ENCODE data around the gene TENM3.

TENM3 gene

DNA sequence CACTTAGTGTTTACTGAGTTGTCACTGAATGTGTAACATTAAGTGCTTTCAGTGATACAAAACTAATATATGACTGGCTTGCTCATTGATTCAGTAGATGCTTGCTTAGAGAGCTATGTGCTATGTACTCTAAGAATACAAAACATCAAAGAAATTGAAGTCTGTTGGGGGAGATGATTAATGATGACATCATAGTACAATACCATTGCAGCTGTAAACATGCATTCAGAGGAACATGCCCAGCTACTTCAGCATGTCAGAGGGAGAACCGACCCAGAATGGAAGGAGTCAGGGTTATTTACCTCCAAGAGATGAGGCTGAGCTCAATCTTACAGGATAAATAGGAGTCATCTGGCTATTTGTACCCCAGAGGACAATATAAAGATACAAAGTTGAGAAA is 290.8 kb downstream of the TENM3 start:
- DNase-seq = no peak

DNA sequence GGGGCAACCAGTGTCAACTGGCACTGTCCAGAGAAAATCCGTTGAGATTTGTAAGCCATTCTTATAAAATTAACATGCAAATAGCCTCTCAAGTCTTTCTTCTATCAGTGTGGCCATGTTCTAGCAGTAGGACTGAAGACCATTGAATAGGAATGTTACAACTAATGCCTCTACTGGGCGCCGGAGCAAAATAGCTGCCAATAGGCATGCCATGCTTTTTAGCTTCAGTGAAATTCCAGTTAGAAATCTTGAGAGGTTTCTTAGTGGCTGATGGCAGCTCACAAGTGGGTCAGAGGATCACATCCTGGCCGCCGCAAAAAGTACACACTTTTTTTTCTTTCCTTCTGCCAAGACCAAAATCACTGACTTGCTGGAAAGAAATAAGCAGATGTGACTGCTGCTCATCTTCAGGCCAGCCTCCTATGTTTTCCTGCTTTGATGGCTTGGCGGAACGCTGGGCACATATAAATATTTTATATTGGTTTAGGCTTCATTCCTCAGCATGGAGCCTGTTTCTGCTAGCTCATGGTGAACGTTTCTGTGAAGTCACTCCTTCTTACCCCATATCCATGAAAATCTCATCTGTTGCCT is 293.1 kb downstream of the TENM3 start:
- no peak for DNase-seq

DNA sequence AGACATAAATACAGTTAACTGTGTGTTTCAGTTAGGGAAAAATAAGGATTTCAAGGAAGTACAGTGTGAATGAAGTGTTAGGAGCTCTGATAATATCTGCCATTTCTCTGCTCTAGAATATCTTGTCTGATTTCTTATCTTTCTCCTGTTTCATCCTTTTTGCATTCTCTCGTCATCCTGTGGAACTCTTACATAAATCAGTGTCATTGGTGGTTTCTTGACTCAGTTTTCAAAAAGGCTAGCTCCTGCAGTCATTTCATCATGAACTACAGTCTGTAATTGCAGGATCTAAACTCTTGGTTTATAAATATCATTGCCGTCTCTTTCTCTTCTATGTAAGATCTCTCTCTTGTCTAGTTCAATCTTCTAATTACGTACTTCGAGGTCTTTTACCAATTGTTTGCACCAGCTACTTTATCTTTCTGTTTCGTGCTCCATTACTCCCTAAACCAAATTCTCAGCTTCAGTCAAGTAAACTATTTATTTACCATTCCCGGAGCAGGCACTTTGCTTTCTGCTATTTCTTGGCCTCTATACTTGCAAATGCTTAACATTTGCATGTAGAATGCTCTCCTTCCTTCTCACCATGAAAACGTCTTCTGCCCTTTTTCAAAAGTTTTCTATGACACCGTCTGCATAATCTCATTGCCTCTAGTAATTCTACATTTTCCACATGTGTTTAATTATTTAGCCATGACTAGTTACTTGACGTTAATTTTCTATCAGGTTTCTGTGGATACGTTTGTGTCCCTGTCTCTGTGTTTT is 294.0 kb downstream of the TENM3 start:
- DNase-seq = no peak

DNA sequence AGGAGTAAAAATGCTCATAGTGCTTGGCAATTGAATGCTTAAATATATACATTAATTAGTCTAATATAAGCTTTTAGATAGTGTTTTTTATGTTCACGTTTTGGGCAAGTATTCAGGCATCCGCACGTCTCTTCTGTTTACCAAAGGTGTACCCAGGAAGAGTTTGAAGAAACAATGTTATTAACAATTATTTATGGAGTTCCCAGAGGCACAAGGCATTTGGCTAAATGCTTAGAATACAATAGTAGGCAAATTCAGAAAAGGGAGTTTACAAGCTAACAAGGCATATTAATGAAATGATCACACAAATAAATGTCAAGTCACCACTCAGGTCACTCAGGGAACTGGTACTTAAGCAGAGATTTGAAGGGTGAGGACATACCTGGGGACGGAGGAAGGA is 294.8 kb downstream of the TENM3 start:
- DNase-seq = no peak

DNA sequence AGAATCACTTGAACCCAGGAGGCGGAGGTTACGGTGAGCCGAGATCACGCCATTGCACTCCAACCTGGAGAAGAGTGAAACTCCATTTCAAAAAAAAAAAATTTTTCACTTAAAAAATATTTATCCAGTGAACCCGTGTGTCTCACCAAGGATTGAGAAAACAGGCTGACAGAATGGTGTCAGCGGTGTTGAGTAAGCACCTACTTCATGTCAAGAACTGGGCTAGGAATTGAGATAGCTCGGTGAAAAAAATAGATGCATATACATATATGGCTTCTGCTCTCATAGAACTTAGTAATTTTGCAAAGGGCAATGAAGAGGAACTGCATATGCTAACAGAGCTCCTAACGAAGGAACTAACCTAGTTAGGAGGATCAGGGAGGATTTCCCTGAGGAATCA is 297.3 kb downstream of the TENM3 start:
- DNase-seq = no peak

DNA sequence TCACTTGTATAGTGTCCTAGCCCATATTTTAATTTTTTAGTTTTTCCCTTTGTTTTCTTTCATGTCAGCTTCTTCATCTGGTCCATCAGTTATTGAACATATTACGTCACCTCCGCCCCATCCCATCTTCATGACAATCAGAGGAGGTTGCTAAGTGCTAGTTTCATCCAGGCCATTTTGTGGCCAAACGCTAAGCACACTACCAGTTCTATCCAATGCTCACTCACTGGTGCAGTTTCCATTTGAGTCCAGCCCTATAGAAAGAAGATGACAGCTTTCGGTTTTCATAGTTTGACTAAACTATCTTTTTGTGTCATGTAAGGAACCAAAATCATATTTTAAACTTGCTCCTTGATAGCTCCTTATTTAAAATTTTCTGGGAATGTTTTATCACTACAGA is 304.2 kb downstream of the TENM3 start:
- no peak for DNase-seq

DNA sequence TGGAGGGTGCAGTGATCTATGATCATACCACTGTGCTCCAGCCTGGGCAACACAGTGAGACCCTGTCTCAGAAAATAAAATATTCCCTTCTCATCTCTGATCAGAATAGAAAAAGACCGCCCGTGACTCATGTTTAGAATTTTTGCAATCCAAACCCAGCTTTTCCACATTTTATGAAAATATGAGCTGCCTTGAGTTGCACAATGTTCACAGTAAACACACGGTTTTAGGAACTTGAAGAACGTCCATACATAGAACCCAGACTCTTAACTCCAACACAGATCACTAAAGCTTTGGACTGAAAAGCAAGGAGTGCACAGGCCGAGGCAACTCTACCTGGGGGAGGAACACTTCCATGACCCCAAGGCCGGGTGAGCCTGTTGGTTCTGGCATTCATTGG is 305.0 kb downstream of the TENM3 start:
- DNase-seq = no peak

DNA sequence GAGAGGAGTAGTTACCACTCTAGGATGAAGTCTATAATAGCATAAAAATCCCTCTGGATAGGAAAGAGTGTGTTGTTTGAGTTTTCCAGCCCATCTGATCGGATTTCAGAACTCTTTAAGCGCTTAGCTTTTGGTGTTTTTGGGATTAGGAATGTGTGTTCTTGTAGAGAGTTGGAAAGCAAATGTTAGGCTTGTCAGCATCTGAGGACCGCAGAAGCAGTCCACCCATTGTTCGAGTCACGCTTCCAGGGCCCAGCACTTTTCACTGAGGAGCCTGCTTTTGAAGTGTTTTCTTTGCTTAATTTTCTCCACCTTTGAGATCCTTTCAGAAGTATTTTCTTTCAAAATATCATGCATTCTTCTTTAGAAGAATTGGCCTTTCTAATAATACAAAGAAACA is 306.2 kb downstream of the TENM3 start:
- DNase-seq = no peak

DNA sequence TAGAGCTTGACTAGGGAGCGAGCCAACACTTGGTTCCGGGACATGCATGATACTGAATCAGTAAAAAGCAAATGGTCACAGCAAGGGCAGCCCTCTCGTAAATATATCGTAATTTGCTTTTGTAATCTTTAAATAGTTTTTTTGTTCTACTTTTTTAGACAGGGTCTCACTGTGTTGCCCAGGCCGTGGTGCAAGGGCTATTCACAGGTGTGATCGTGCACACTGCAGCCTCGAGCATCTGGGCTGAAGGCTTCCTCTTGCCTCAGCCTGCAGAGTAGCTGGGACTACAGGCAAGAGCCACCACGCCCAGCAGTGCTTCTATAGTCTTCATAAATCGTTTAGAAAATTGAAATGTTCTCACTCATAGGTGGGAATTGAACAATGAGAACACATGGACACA is 309.7 kb downstream of the TENM3 start:
- DNase-seq = no peak

DNA sequence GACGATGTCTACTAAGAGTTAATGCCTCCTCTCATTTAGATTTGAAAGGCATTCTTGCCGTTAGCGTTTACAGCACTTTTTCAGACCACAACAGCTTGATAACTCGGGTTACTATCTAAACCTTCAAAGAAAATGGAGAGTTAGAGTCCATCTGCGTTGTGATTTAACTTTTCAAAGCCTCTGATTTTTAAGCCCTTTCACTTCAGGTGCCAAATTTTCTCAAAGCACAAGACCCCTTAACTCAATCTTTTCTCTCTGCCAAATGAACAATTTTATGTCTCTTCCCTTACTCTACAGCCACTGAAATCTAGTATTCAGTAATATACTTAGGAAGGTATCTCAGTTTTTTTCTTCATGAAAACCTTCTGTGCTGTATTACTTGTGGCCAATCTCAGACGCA is 310.5 kb downstream of the TENM3 start:
- no peak for DNase-seq

DNA sequence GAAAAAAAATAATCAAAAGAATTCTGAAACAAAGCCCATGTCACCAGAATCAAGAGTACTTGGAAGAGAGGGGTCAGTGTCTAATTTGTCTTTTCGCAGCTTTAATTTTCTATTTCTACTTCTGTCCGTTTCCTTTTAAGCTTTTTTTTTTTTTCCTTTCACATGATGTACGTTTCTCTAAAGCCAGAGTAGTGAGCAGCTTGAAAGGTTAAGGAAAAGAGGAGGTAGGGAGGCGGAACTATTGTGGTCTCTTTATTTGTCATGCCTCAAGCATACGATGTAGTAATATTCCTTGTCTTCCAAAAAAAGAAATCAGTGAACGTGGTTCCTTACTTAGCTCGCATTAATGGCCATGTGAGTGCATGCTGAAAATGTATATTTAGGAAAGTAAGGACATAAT is 311.5 kb downstream of the TENM3 start:
- DNase-seq = no peak

DNA sequence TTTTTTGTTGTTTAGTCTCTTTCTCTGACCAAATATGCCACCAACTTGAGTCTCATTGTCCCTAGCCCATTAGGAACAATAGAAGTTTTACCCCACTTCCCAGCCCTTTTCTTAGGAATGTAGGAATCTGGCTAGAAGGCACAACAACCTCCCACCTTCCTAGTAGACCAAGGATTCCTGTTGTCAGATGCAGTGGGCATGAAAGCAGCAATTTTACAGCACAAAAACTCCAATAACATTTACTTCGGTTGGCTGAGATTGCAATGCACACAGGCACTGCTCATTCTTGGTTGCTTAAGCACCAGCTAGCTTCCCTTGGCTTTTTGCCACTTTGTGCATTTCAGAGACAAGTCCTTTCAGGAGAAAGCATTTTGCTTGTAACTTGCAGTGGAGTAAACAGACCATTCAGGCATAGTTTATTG is 312.8 kb downstream of the TENM3 start:
- no peak for DNase-seq

DNA sequence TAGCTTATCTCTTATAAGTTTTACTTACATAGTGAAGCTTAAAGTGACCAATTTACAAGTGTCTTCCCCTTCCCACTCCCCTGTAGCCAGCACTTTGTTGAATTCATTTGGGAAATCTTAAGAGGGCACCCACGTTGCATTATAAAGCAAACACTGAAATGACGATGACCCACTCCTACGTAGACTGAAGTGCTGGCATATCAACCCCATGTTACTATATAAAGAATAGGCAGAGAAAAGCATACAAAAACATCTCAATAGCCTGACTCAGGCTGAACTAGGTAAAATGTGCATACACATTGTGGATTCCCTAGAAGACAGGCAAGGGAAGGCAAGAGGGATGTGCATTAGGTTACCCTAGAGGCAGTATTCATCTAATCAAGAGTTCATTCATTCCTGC is 313.4 kb downstream of the TENM3 start:
- no peak for DNase-seq

DNA sequence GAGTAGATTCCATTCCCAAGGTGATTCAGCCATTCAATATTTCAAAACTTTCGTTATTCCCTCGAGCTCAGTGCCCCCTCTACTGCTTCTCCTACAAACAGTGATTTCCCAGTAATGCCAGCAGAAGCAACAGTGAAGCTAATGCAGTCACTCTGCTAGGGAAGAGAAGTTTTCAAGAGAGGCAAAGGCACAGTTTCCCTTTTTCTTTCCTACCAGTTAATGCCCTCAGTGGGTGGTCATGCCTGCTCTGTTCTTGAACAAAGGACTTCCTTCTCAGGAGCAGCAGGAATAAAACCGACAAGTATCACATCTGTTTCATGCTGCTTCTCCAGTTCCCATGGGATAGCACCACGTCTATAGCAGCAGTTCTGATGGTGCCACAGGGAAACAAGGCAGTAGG is 317.2 kb downstream of the TENM3 start:
- DNase-seq = no peak

DNA sequence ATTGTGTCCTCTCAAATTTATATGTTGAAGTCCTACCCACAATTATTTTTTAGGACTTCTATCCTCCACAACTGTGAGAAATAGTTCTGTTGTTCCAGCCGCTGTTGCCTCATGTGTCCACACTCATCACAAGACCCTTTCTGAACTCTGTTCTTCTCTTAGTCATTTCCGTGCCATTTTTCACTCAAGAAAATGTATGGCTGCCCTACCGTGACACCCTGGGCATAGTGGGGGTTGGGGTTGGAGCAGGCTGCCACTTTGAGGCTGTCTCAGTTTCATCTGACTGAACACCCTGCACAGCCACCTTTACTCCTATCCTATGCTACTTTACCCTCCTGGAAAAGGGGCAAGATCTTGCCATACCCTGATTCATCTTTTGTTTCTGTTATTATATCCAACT is 319.1 kb downstream of the TENM3 start:
- DNase-seq = no peak

DNA sequence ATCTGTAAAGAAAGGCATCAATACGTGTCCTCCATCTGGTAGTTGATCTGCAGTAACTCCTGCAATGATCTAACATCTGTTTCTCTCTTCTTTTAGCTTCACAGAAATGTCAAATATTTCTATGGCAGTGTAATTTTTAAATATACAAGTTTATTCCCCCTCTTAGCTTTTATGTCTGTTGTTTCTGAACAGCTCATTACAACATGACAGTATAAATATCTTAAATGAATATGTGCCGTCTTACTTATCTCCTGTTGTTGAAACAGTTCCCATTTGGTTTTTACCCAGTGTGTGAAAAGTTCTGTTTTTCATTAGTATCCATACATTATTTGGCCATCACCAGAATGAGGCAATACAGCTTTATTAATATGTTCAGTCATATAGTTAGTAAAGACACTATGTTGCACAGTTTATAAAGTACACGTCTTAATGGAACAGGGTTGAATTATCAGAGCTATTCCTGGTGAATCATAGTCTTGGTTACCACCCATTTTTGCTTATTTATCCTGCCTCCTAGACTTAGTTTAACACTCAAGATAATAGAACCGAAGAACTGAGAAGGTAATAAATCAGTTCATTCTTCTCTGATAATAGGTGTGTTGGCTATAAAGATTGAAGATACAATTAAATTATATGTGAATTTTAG is 321.6 kb downstream of the TENM3 start:
- DNase-seq = no peak

DNA sequence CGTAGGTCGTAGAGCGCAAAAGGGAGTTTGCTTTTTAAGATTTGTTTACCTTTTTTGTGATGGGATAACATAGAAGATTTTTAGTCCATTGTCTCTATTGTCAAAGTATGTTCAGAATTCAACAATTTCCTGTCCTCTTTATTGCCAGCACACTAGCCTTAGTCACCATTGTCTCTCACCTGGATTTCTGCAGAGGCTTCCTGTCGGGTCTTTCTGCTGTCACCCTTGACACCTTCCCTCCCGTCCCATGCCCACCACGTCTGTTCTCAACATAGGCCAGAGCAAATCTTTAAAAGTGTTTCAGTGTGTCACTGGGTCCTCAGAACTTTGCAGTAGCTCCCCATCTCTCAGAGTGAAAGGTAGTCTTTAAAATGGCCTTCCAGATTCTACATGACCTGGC is 323.9 kb downstream of the TENM3 start:
- DNase-seq = no peak

DNA sequence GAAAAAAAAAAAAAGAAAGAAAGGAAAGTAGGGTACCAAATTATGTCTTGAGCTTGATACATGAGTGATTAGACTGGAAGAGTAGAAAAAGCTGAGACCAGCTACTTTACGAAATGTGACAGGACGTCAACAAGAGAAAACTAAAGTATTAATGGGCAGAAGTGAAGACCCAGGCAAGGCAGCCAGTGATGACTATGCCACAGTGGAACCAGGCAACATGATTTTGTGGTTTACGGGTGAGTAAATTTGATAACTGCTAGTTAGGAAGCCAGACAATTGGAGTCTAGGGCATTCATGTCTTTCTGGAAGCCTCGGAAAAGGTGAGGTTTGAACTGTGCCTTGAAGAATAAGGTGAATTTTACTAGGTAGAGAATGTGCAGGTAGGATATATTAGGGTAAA is 326.4 kb downstream of the TENM3 start:
- no peak for DNase-seq

DNA sequence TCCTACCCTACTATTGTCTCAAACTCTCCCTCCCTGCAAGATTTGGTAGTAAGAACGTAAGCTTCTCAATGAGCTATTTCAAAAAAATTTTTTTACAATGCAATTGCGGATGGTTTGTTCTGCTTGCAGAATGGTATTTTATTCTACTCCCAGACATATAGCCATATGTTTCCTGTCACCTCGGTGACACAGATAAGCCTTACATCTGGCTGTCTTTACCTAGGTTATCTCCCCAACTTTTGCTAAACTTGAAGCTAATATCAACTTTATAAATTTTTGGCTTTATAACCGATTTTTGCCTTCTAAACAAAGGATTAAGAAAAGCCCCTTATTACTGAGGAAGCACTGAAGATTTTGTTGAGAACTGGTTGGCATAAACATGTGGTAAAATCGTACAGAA is 331.5 kb downstream of the TENM3 start:
- DNase-seq = no peak

DNA sequence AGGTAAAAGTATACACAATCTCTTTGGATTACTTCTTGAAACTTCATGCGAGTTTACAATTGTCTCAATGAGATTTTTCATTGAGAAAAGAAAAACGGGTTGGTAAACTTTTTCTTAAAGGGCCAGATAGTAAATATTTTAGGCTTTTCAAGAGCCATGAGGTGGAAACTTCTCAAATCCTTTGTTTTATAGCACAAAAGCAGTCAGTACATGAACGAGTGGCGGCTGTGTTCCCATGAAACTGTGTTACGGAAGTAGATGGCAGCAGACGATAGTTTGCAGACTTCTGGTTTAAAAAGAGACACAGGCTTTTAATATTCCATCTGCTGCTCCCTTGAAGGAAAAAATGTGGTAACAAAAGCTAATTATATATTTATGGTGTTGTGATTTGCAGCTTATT is 332.0 kb downstream of the TENM3 start:
- DNase-seq = no peak

DNA sequence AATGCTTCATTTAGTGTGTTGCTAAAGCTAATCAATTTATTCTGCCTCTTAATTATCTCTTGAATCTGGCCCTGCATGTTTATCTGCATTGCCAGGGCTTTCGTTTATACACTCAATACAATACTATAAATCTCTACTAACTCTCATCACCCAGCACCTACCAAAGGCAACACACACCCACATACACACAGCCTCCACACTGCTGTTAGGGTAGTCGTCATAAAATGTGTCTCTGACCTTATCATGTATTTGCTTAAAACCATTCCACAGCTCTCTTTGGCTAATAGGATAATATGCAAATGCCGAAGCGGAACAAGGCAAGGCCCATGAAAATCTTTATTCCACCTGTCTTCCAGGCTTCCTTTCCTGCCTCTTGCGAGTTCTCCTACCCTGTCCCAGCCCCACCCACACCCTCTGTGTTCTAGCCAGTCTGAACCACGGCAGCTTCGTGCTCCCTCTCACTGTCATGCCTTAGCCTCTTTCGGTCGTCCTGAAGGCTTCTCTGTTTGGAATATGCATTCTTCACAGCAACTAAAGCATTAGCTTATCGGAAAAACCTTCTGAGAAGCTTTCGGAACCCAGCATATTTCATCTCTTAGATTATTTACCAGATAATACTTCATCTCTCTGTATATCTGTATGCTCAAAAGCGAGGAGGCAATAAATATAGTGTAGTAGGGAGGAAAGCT is 333.5 kb downstream of the TENM3 start:
- no peak for DNase-seq

DNA sequence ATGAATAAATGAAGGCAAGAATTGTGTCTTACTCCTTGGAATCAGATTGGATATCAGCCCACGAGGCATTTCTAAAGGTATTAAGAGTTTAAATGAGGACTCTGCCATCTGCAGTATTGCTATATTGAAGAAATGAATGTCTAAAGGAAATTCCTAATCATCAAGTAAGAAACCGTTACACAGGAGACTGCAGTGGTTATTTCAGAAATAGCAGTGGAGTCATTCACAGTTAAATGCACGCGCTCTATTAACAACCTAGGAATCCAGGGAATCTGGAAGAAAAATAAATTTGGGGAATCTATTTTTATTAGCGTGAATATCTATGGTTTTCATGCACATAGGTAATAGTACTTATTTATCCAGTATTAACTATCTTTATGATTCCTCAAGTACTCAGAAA is 334.2 kb downstream of the TENM3 start:
- DNase-seq = no peak

DNA sequence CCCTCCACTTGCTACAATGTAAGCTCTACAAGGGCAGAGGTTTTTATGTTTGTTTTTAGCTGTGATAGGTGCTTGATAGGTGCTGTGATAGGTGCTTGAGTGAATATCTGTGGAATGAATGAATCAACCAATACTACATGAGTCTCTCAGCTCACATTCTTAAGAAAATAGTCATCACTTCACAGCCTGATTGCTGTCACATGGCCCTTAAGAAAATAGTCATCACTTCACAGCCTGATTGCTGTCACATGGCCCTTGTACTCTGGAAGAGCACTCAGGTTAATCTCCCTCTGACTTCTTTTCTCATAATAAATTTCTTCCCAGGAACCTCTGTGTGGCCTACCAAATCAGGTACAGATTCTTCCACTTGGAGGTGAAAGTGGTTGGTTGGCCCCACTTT is 335.2 kb downstream of the TENM3 start:
- no peak for DNase-seq

DNA sequence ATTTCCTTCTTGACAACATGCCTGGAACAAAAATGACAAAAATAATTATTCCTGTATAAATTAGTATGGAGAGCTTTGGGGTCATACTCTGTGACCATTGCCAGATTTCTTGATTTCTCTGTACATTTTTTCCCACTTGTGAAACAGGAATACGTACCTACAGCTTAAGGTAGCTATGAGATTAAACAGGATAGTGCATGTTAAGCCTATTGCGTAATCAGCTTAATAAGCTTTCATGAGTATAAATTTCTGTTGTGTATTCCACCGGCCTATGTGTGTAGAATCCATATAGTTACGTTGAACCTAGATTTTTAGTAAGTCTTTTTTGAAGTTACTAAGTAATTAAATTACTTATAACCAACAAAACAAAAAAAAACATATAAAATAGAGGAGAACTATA is 339.0 kb downstream of the TENM3 start:
- DNase-seq = no peak
